NCI-H2227 (cell line): Measurements from ENCODE around the gene INTS6.

Experiments
- DNase-seq: peaks from one replicate; lab custom pipeline; 2025; ENCODE audit not compliant: unreplicated experiment; lab: John Stamatoyannopoulos, UW

The INTS6 gene

GRCh38 chr13:51322826-51323225 is 130.0 kb downstream of the INTS6 start:
- no peak for DNase-seq

- no peak for DNase-seq
These were observed 131.0 kb downstream of the INTS6 start for GRCh38 chr13:51321836-51322235.

GRCh38 chr13:51318876-51319275 is 134.0 kb downstream of the INTS6 start:
- DNase-seq: no peak

GRCh38 chr13:51318015-51318414 is 134.8 kb downstream of the INTS6 start:
- no peak for DNase-seq

GRCh38 chr13:51317262-51317661 is 135.6 kb downstream of the INTS6 start:
- no peak for DNase-seq

GRCh38 chr13:51313619-51314018 is 139.2 kb downstream of the INTS6 start:
- DNase-seq: no peak

GRCh38 chr13:51311957-51312520 is 140.8 kb downstream of the INTS6 start:
- no peak for DNase-seq
